ENCODE results near the gene FIBP.

Gene FIBP

DNA sequence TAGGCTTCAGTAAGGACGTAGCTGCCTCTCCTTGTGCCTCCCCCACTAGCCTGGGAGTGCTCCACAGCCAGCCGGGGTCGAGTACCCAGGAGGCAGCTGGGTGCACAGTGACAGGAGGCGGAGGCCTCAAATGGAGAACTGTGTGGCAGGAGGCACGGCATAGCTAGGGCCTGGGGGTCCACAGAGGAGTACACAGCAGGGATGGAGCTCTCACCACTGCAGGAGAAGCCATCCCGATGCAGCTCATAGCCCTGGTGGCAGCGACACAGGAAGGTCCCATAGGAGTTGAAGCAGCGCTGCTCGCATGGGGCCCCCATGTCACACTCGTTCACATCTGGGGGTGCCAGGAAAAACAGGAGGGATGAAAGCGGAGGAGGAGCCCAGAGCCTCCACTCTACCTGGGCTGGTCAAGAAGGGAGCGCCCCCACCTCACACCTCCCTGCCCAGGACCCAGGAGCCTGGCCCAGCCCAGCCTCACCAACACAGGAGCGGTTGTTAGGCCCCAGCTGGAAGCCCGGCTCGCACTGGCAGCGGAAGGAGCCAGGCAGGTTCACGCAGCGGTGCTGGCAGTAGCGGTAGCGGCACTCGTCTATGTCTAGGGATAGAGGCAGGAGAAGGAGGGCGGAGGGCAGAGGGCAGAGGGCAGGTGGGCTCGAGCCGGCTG is 18.5 kb downstream of the FIBP start:
- no peak for DNase-seq

GRCh38 chr11:65868907-65869306 is 19.4 kb downstream of the FIBP start:
- no peak for DNase-seq

GRCh38 chr11:65868076-65868667 is 20.1 kb downstream of the FIBP start:
- no peak for DNase-seq

DNA sequence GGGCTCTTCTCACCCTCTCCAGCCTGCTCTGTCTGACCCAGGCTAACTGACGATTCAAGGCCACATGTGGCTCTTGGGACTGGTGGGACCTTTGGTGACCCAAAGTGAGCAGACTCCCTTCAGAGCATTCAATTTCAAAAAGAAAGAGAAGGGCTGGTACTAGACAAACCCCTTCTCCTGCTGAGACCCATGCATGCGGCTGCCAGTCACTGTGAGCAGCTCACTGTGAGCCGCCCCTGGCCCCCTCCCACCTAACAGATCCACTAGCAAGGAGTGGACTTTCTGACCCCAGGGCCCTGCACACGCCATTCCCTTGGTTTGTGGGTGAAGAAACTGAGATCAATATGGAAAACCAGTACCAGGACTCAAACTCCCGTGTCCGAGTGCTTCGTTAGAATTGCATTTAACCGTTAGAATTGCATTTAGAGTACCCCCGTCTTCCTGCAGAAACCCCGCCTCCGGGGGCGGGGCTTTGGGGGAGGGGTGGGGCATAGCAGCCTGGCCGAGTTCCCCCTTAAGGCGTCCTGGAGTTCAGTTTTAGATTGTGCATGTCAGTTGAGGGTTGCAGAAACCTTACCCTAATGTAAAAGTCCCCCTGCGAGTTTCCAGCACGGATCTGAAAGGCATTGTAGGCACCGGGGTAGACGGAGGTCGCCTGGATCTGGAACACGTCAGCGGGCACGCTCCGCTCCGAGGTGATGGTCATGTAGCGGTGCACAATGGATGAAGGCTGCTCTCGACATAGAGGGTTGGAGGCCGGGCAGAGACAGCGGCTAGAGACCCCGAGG is 20.8 kb downstream of the FIBP start:
- no peak for DNase-seq

GRCh38 chr11:65866509-65867283 is 21.6 kb downstream of the FIBP start:
- no peak for DNase-seq

DNA sequence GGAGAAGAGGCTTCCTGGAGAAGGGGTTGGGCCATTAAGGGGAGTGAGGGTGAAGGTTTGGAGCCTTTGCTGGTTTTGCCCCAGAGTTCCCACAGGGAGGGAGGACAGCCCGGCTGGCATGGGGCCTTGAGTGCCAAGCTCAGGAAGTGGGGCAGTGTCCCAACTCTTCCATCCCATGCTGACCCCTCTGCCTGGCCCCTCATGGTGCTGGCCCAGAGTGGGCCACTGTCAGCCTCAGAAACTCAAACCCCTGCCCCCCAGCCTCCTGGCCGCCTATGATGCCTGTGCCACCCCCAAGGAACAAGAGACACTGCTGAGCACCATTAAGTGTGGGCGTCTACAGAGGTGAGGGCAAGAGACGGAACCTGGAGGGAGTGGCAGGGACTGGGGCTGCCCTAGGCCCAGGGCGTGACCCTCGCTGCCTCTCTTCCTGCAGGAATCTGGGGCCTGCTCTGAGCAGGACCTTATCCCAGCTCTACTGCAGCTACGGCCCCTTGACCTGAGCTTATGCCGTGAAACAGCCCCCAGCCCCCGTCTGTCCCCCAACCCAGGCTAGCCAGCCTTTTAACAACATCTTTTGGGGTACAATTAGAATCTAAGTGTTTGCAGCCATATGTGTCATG is 22.6 kb downstream of the FIBP start:
- no peak for DNase-seq

GRCh38 chr11:65864706-65865471 is 23.4 kb downstream of the FIBP start:
- no peak for DNase-seq

DNA sequence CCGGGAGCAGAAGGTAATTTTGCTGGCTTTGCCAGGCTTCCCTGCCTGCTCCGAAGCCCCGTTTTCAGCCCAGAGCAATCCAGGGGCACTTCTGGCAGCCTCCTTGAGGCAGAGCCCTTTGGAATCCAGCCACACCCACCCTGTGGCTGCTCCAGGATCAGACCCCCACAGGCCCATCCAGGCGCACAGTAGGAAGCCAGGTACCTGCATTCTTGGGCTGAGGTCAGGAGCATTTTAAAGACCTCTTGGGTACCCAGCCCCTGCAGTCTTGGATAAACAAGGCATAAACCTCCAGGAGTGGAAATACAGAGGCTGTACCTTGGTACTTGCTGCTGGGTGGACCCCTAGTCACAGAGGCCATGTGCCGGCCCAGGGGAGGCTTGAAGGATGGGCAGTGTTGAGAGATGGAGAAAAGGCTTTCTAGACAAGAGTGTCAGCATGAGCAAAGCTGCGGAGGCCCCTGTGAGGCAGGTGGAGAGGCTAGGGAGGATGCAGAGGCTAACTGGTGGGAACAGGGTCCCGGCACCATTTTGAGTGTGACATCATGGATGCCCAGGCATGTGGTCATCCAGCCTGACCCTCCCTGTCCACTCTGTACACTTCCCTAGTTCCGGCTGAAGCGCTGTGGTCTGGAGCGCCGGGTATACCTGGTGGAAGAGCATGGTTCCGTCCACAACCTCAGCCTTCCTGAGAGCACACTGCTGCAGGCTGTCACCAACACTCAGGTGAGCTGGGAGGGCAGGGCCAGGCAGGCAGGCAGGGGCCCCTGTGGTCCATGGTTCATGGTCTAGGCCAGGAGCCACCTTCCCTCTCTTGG is 24.2 kb downstream of the FIBP start:
- no peak for DNase-seq

- DNase-seq, result no peak
Observed at GRCh38 chr11:65862941-65863888, 25.1 kb downstream of the FIBP start.

DNA sequence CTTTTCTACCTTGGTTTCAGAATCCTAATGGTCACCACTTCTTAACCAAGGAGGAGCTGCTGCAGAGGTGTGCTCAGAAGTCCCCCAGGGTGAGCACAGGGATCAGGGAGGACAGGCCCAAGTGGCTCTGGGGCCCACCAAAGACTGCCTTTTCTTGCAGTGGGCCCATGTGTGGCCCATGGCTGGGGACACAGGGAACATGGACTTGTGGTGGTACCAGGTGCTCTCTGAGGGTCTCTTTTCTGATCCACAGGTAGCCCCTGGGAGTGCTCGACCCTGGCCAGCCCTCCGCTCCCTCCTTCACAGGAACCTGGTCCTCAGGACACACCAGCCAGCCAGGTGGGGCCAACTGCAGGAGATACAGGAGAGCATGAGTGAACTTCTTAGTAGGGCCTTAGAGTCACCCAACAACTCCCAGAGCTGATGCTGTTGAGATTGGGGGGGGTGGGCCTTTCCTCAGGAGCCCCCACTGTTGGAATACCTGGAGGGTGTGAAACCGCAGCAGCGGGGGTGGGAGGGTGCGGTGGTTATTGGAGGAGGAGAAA is 26.0 kb downstream of the FIBP start:
- DNase-seq, result no peak

- no peak for DNase-seq
Observed at GRCh38 chr11:65861533-65862183, 26.6 kb downstream of the FIBP start.

DNA sequence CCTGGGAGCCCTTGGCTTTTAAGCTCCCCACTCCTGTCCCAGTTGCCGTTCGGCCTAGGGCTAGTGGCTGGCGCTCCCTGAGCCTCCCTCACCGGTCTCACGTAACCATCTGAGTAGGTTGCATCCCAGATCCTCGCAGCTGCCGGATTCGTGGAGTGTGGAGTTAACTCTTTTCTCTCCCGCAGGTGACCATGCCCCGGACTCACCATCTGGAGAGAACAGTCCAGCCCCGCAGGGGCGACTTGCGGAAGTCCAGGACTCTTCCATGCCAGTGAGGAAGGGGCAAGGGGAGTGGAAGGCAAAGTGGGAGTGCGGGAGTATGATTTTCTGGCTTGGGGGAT is 27.1 kb downstream of the FIBP start:
- DNase-seq, result no peak

- DNase-seq, result peak; percentile 91 to 93
Observed at GRCh38 chr11:65860278-65861164, 27.8 kb downstream of the FIBP start, which contains the start of gene MUS81. Gene MUS81, plus strand, starts transcription at chr11:65860433. Its CDS starts 321 bp downstream, at chr11:65860754.

GRCh38 chr11:65859812-65860277 is 28.4 kb downstream of the FIBP start:
- DNase-seq, result no peak

GRCh38 chr11:65859095-65859811 is 29.0 kb downstream of the FIBP start:
- peak; percentile 79 to 82 for DNase-seq

DNA sequence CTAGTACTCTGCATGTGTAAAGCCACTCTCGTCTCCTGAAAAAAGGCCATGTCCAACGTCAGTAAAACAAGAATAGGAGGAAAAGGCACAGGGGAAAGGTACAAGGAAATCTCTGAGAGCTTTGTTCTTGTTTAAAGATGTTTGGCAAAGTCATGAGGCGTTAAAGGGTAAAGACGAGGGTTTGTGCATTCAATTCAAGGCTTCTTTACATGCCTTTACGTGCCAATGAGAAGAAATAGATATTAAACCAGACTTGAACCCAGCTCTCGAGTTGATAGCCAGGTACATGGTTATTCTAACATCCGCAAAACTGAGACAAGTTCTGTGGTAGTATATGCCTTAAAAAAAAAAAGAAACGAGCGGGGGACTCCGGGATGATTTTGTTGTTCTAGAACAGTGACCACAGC is 29.6 kb downstream of the FIBP start:
- DNase-seq, result no peak
